HepG2 (cell line): ENCODE results near the gene DBNDD2. TPM values are rescaled to one million over a fixed set of nuclear protein-coding genes. Genes with fewer than 3 reads are reported as not detected.

Source experiments
- GPBP1L1 ChIP-seq: sonication (generic); formaldehyde crosslinking; IDR thresholded peaks from 2 replicates; pipeline ENCODE4 v1.5.0; 2020; ENCODE audit warnings: mild to moderate bottlenecking, missing genetic modification reagents
- HOXA9 ChIP-seq: sonication (generic); formaldehyde crosslinking; IDR thresholded peaks from 2 replicates; pipeline ENCODE4 v1.8.1; 2022; ENCODE audit warnings: missing genetic modification reagents, mild to moderate bottlenecking, moderate library complexity, borderline replicate concordance
- JARID2 ChIP-seq: sonication (generic); formaldehyde crosslinking; IDR thresholded peaks from 2 replicates; pipeline ENCODE4 v1.8.1; 2023; ENCODE audit warnings: missing genetic modification reagents, inconsistent platforms; ENCODE audit not compliant: insufficient replicate concordance
- MED13 ChIP-seq: sonication (generic); formaldehyde crosslinking; IDR thresholded peaks from 2 replicates; pipeline ENCODE4 v1.5.0; 2020; ENCODE audit warnings: missing genetic modification reagents
- NFE2 ChIP-seq: sonication (generic); formaldehyde crosslinking; IDR thresholded peaks from 2 replicates; pipeline ENCODE4 v1.4.0; 2020; ENCODE audit warnings: missing genetic modification reagents
- NRL ChIP-seq: sonication (generic); formaldehyde crosslinking; IDR thresholded peaks from 2 replicates; pipeline ENCODE4 v1.5.0; 2020; ENCODE audit warnings: missing genetic modification reagents, mild to moderate bottlenecking, moderate library complexity, borderline replicate concordance
- ONECUT2 ChIP-seq: sonication (generic); formaldehyde crosslinking; IDR thresholded peaks from 2 replicates; pipeline ENCODE4 v1.4.0; 2020; ENCODE audit warnings: missing genetic modification reagents
- PCBP2 ChIP-seq: fragments of 200-400 bp; formaldehyde crosslinking; optimal IDR thresholded peaks from 2 replicates; pipeline ENCODE3; 2018; ENCODE audit warnings: low read length, low read depth; ENCODE audit not compliant: poor library complexity, severe bottlenecking
- RBM22 ChIP-seq: fragments of 200-400 bp; formaldehyde crosslinking; optimal IDR thresholded peaks from 2 replicates; pipeline ENCODE3; 2017; ENCODE audit warnings: mild to moderate bottlenecking, low read length, moderate library complexity
- RFX1 ChIP-seq: fragments of 450-650 bp; IDR thresholded peaks from 2 replicates; pipeline ENCODE4 v1.6.1; 2017
- THYN1 ChIP-seq: sonication (generic); formaldehyde crosslinking; IDR thresholded peaks from 2 replicates; pipeline ENCODE4 v1.8.1; 2023; ENCODE audit warnings: low read depth, mild to moderate bottlenecking, moderate library complexity, missing genetic modification reagents, borderline replicate concordance
- ZEB1 ChIP-seq: IDR thresholded peaks from 2 replicates; pipeline ENCODE4 v1.6.1; 2012; ENCODE audit warnings: mild to moderate bottlenecking, low read depth, inconsistent platforms; ENCODE audit not compliant: insufficient replicate concordance
- ZNF646 ChIP-seq: sonication (generic); formaldehyde crosslinking; IDR thresholded peaks from 2 replicates; pipeline ENCODE4 v1.9.0; 2021; ENCODE audit warnings: mild to moderate bottlenecking, missing genetic modification reagents
- ZNF672 ChIP-seq: sonication (generic); formaldehyde crosslinking; IDR thresholded peaks from 2 replicates; pipeline ENCODE4 v1.8.1; 2022; ENCODE audit warnings: missing genetic modification reagents
- ZNF777 ChIP-seq: sonication (generic); formaldehyde crosslinking; IDR thresholded peaks from 2 replicates; pipeline ENCODE4 v1.4.0; 2020; ENCODE audit warnings: missing genetic modification reagents
- ZNF781 ChIP-seq: sonication (generic); formaldehyde crosslinking; IDR thresholded peaks from 2 replicates; pipeline ENCODE4 v1.5.1; 2020; ENCODE audit warnings: borderline replicate concordance, mild to moderate bottlenecking, missing genetic modification reagents; ENCODE audit errors: not compliant biosample characterization
- ZSCAN9 ChIP-seq: IDR thresholded peaks from 2 replicates; pipeline ENCODE4 v1.6.1; 2016; ENCODE audit warnings: borderline replicate concordance
- polyA plus RNA-seq, 8 experiments: library from polyadenylated mRNA; depleted of rRNA in 3 of 8; stranded (reverse) in 7 of 8; unstranded in 1 of 8; fragments of >200 nt; fragmentation: Illumina TruSeq in 4 of 8; extraction: Trizol in 4 of 8; gene quantifications; 2 replicates each; pipeline versions ENCODE4 v1.2.1 to v1.2.3, GENCODE V29; 2011 to 2016; ENCODE audit warnings: low read depth in 4 of 8, missing spikeins in 1 of 8, mixed read lengths in 1 of 8; ENCODE audit not compliant: insufficient read depth in 1 of 8
- total RNA-seq, 5 experiments: library from RNA; depleted of rRNA; stranded (reverse); fragments of >200 nt; fragmentation: Illumina TruSeq; extraction: Trizol; gene quantifications; 2 replicates each; pipeline ENCODE4 v1.2.3, GENCODE V29; 2016; ENCODE audit warnings: low read depth in 1 of 5
- TF ChIP-seq, protein P1 (sequence below): sonication (generic); formaldehyde crosslinking; IDR thresholded peaks from 2 replicates; pipeline ENCODE4 v1.4.0; 2020; ENCODE audit warnings: missing genetic modification reagents
- TF ChIP-seq, protein P2 (sequence below): sonication (generic); formaldehyde crosslinking; IDR thresholded peaks from 2 replicates; pipeline ENCODE4 v1.4.0; 2020; ENCODE audit warnings: missing genetic modification reagents

DBNDD2 gene
- total and polyA plus RNA-seq, 2 of the 13 experiments (the other 11 are each of a cell fraction or from before 2014, with no cell fraction given), result 16.7 to 47.6 TPM

DNA sequence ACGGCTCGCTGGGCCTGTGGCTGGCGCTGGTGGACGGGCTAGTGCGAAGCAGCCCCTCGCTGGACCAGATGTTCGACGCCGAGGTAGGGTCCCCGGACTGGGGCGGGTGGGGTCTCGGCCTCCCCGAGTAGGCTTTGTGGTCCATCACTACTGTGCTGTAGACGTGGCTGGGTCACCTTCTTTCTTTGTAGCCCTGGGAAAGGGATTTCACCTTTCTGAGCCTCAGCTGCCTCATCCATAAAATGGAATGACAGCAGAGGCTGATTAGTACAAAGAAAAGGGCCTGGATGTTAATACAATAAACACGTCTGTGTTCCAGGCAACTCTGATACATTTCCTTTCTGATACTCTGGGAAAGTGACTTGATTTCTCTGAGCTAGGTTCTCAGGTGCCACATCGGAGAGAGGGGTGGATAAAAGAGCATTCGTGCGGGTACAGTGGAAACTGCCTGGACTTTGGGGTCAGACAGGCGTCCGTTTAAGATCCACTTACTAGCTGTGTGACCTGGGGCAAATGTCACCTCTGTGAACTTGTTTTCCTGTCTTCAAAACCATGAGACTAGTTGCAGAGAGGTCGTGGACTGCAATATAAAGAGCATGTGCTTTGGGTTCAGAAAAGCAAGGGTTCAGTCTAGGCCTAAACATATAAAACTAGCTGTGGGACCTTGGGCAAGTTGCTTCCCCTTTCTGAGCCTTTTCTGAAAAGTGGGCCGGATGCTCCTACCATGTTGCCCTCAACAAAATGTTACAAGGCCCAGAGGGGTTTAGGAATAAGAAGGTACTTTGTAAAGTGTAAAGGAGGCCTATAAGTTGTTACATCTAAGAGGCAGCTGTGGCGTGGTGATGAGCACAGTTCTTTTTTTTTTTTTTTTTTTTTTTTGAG lies 44.2 kb upstream of the DBNDD2 start (continued):
- TF ChIP-seq ZNF646 (CRISPR knock-in tag), result no peak
- TF ChIP-seq HOXA9 (CRISPR knock-in tag), result no peak
- no peak for TF ChIP-seq PCBP2
- TF ChIP-seq, protein P1, sequence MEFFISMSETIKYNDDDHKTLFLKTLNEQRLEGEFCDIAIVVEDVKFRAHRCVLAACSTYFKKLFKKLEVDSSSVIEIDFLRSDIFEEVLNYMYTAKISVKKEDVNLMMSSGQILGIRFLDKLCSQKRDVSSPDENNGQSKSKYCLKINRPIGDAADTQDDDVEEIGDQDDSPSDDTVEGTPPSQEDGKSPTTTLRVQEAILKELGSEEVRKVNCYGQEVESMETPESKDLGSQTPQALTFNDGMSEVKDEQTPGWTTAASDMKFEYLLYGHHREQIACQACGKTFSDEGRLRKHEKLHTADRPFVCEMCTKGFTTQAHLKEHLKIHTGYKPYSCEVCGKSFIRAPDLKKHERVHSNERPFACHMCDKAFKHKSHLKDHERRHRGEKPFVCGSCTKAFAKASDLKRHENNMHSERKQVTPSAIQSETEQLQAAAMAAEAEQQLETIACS, result no peak; the same call in 1 of the 2 replicates
- no peak; the same call in 1 of the 2 replicates for TF ChIP-seq NFE2 (CRISPR knock-in tag)
- 0 out of 2 replicates have a peak, but pooled peaks have one; percentile 60 for TF ChIP-seq THYN1
- TF ChIP-seq, protein P2, sequence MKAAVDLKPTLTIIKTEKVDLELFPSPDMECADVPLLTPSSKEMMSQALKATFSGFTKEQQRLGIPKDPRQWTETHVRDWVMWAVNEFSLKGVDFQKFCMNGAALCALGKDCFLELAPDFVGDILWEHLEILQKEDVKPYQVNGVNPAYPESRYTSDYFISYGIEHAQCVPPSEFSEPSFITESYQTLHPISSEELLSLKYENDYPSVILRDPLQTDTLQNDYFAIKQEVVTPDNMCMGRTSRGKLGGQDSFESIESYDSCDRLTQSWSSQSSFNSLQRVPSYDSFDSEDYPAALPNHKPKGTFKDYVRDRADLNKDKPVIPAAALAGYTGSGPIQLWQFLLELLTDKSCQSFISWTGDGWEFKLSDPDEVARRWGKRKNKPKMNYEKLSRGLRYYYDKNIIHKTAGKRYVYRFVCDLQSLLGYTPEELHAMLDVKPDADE, result no peak
- TF ChIP-seq ZNF781 (CRISPR knock-in tag), result peak; percentile 28
- TF ChIP-seq JARID2 (CRISPR knock-in tag), result no peak
- no peak for TF ChIP-seq RBM22
- TF ChIP-seq MED13 (CRISPR knock-in tag), result no peak
- TF ChIP-seq ZNF672 (CRISPR knock-in tag), result no peak; the same call in 1 of the 2 replicates
- no peak for TF ChIP-seq ZNF777
- no peak for TF ChIP-seq GPBP1L1 (CRISPR knock-in tag)
- TF ChIP-seq ZSCAN9 (CRISPR knock-in tag), result no peak
- TF ChIP-seq ONECUT2 (CRISPR knock-in tag), result no peak; the same call in 1 of the 2 replicates
- peak; percentile 85; the same call in 1 of the 2 replicates for TF ChIP-seq NRL (CRISPR knock-in tag)
- TF ChIP-seq ZEB1, result no peak
- TF ChIP-seq RFX1, result no peak
